ENCODE results near the gene XYLT1.

The XYLT1 gene

DNA sequence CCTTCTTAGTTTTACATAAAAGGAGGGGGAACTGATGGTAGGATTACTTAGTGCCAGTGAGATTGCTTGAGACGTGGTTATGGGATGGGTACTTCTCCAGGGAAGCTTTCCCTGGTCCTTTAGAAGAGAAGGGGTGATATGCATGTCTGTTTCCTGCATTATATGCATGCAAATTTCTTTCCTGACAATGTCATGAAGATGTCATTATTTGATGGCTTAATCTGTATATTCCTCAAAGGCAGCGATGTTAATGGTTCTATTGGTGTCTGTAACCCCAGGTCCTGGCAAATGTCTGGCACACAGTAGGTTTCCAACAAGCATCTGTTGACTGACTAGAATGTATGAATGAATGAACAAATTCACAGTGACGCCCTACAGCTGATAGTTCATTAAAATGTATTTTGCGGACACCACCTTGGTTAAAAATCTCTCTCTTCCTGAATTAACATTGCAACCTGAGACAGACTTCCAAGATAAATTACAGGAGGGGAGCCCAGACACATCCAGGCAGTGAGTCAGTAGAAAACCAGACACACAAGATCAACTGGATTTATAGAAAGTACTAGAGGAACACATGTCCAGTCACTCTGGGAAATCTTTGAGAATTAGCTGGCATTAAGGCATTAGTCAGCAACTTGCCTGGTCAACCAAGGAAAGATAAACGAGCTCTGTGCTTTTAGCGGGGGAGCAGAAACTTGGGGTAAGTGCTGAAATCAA is 293.4 kb downstream of the XYLT1 start:
- H3K4me3 ChIP-seq (ENCODE audit: low read depth, low read length): no peak overlapping the region
- H3K4me1 ChIP-seq (ENCODE audit: control insufficient read depth, insufficient read depth, low read length): no peaks in the 10 kb centered on the region
- ChIA-PET CTCF (no interaction called here), POLR2A (no interaction called here)
- H3K9me3 ChIP-seq (ENCODE audit: control insufficient read depth, insufficient read depth, low read depth, low read length): no peaks in the 10 kb centered on the region
- TF ChIP-seq ZNF629 (tag by site-specific recombination; IDR thresholded peaks at IDR 0.05): no peak
- TF ChIP-seq ZNF560 (tag by site-specific recombination; IDR thresholded peaks at IDR 0.05; ENCODE audit: borderline replicate concordance): no peak
- no peak for TF ChIP-seq ZNF16 (tag by site-specific recombination; IDR thresholded peaks at IDR 0.05; ENCODE audit: low read depth)
- TF ChIP-seq, protein P1, sequence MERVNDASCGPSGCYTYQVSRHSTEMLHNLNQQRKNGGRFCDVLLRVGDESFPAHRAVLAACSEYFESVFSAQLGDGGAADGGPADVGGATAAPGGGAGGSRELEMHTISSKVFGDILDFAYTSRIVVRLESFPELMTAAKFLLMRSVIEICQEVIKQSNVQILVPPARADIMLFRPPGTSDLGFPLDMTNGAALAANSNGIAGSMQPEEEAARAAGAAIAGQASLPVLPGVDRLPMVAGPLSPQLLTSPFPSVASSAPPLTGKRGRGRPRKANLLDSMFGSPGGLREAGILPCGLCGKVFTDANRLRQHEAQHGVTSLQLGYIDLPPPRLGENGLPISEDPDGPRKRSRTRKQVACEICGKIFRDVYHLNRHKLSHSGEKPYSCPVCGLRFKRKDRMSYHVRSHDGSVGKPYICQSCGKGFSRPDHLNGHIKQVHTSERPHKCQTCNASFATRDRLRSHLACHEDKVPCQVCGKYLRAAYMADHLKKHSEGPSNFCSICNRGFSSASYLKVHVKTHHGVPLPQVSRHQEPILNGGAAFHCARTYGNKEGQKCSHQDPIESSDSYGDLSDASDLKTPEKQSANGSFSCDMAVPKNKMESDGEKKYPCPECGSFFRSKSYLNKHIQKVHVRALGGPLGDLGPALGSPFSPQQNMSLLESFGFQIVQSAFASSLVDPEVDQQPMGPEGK (tag by site-specific recombination; IDR thresholded peaks at IDR 0.05): no peak
- TF ChIP-seq ZNF596 (tag by site-specific recombination; IDR thresholded peaks at IDR 0.05): no peak
- no peak for TF ChIP-seq ZNF335 (tag by site-specific recombination; conservative IDR thresholded peaks at IDR 0.05)
- TF ChIP-seq ZNF132 (tag by site-specific recombination; IDR thresholded peaks at IDR 0.05; ENCODE audit: borderline replicate concordance): no peak
- no peak for TF ChIP-seq ZNF791 (tag by site-specific recombination; IDR thresholded peaks at IDR 0.05)
- no peak for TF ChIP-seq ZNF239 (tag by site-specific recombination; IDR thresholded peaks at IDR 0.05)
- TF ChIP-seq, protein P2, sequence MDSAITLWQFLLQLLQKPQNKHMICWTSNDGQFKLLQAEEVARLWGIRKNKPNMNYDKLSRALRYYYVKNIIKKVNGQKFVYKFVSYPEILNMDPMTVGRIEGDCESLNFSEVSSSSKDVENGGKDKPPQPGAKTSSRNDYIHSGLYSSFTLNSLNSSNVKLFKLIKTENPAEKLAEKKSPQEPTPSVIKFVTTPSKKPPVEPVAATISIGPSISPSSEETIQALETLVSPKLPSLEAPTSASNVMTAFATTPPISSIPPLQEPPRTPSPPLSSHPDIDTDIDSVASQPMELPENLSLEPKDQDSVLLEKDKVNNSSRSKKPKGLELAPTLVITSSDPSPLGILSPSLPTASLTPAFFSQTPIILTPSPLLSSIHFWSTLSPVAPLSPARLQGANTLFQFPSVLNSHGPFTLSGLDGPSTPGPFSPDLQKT (IDR thresholded peaks at IDR 0.05; ENCODE audit: borderline replicate concordance, low read depth, low read length): no peak
- TF ChIP-seq KLF7 (tag by site-specific recombination; IDR thresholded peaks at IDR 0.05; ENCODE audit: borderline replicate concordance): no peak
- TF ChIP-seq, protein P3, sequence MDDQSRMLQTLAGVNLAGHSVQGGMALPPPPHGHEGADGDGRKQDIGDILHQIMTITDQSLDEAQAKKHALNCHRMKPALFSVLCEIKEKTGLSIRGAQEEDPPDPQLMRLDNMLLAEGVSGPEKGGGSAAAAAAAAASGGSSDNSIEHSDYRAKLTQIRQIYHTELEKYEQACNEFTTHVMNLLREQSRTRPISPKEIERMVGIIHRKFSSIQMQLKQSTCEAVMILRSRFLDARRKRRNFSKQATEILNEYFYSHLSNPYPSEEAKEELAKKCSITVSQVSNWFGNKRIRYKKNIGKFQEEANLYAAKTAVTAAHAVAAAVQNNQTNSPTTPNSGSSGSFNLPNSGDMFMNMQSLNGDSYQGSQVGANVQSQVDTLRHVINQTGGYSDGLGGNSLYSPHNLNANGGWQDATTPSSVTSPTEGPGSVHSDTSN (CRISPR knock-in tag; IDR thresholded peaks at IDR 0.05): no peak
- TF ChIP-seq ZNF433 (tag by site-specific recombination; IDR thresholded peaks at IDR 0.05; ENCODE audit: low read depth): no peak
- no peak for TF ChIP-seq ZNF138 (tag by site-specific recombination; IDR thresholded peaks at IDR 0.05; ENCODE audit: borderline replicate concordance)
- TF ChIP-seq ZBTB8A (tag by site-specific recombination; IDR thresholded peaks at IDR 0.05): no peak
- TF ChIP-seq ZNF843 (tag by site-specific recombination; IDR thresholded peaks at IDR 0.05): no peak
- TF ChIP-seq ZNF23 (tag by site-specific recombination; IDR thresholded peaks at IDR 0.05; ENCODE audit: borderline replicate concordance): no peak
- H3K36me3 ChIP-seq (ENCODE audit: control insufficient read depth in 2 of 2, insufficient read depth in 1 of 2, low read length in 2 of 2): no peaks in the 10 kb centered on the region
- H3K27ac ChIP-seq (ENCODE audit: extremely low read depth, low read depth, low read length): no peak overlapping the region

DNA sequence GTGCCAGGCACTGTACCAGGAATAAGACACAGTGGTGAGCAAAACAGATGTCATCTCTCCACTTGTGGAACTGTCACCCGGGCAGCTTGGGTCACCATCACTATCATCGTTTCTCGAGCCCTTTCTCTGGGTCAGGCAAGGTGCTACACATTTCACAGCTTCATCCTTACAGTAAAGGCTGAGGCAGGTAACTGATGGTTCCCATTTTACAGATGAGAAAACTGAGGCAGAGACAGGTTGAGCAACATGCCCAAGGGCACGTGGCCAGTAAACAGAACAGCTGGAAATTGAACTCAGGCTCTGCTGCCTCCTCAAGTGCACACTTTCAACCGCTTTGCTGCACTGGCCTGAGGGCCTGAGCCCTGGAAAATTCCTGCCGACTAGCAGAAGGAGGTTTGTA is 294.6 kb downstream of the XYLT1 start:
- Histone ChIP-seq H3K9me3 (ENCODE audit: control insufficient read depth, insufficient read depth, low read depth, low read length) (no peaks in the 10 kb centered on the region), H3K36me3 (ENCODE audit: control insufficient read depth in 2 of 2, insufficient read depth in 1 of 2, low read length in 2 of 2) (no peaks in the 10 kb centered on the region), H3K4me3 (ENCODE audit: low read depth, low read length) (no peak overlapping the region), H3K27ac (ENCODE audit: extremely low read depth, low read depth, low read length) (no peak overlapping the region), H3K4me1 (ENCODE audit: control insufficient read depth, insufficient read depth, low read length) (no peaks in the 10 kb centered on the region)
- ChIA-PET POLR2A (no interaction called here), CTCF (no interaction called here)
- TF ChIP-seq ZNF791 (tag by site-specific recombination; IDR thresholded peaks at IDR 0.05) (no peak), ZFP3 (tag by site-specific recombination; IDR thresholded peaks at IDR 0.05; ENCODE audit: low read depth) (no peak), ZNF549 (tag by site-specific recombination; IDR thresholded peaks at IDR 0.05) (no peak), ZNF76 (tag by site-specific recombination; IDR thresholded peaks at IDR 0.05; ENCODE audit: borderline replicate concordance, low read depth) (no peak), ZNF211 (tag by site-specific recombination; IDR thresholded peaks at IDR 0.05; ENCODE audit: low read depth) (no peak), ZNF214 (tag by site-specific recombination; IDR thresholded peaks at IDR 0.05; ENCODE audit: borderline replicate concordance) (no peak), ZNF10 (tag by site-specific recombination; IDR thresholded peaks at IDR 0.05) (no peak)
- TF ChIP-seq, protein P4, sequence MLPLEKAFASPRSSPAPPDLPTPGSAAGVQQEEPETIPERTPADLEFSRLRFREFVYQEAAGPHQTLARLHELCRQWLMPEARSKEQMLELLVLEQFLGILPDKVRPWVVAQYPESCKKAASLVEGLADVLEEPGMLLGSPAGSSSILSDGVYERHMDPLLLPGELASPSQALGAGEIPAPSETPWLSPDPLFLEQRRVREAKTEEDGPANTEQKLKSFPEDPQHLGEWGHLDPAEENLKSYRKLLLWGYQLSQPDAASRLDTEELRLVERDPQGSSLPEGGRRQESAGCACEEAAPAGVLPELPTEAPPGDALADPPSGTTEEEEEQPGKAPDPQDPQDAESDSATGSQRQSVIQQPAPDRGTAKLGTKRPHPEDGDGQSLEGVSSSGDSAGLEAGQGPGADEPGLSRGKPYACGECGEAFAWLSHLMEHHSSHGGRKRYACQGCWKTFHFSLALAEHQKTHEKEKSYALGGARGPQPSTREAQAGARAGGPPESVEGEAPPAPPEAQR (tag by site-specific recombination; IDR thresholded peaks at IDR 0.05): no peak
- TF ChIP-seq, protein P5, sequence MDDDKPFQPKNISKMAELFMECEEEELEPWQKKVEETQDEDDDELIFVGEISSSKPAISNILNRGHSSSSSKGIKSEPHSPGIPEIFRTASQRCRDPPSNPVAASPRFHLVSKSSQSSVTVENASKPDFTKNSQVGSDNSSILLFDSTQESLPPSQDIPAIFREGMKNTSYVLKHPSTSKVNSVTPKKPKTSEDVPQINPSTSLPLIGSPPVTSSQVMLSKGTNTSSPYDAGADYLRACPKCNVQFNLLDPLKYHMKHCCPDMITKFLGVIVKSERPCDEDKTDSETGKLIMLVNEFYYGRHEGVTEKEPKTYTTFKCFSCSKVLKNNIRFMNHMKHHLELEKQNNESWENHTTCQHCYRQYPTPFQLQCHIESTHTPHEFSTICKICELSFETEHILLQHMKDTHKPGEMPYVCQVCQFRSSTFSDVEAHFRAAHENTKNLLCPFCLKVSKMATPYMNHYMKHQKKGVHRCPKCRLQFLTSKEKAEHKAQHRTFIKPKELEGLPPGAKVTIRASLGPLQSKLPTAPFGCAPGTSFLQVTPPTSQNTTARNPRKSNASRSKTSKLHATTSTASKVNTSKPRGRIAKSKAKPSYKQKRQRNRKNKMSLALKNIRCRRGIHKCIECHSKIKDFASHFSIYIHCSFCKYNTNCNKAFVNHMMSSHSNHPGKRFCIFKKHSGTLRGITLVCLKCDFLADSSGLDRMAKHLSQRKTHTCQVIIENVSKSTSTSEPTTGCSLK (tag by site-specific recombination; IDR thresholded peaks at IDR 0.05): no peak
- TF ChIP-seq, protein P6, sequence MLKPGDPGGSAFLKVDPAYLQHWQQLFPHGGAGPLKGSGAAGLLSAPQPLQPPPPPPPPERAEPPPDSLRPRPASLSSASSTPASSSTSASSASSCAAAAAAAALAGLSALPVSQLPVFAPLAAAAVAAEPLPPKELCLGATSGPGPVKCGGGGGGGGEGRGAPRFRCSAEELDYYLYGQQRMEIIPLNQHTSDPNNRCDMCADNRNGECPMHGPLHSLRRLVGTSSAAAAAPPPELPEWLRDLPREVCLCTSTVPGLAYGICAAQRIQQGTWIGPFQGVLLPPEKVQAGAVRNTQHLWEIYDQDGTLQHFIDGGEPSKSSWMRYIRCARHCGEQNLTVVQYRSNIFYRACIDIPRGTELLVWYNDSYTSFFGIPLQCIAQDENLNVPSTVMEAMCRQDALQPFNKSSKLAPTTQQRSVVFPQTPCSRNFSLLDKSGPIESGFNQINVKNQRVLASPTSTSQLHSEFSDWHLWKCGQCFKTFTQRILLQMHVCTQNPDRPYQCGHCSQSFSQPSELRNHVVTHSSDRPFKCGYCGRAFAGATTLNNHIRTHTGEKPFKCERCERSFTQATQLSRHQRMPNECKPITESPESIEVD (tag by site-specific recombination; IDR thresholded peaks at IDR 0.05): no peak

Measured in HEK293 (cell line).